Measurements from ENCODE around the gene D2HGDH.
A peak's percentile ranks its signal among the peaks of the same experiment; 100 is the strongest.

Gene D2HGDH

GRCh38 chr2:241734467-241735208 lies at the start of gene D2HGDH:
TSS of gene D2HGDH (plus strand) at chr2:241734630. CDS start at chr2:241735225, 595 bp downstream.
- Histone ChIP-seq H3K9ac (ENCODE audit: low read length) (no peak within 1 kb of the TSS), H3K4me1 (ENCODE audit: insufficient read depth, low read length) (no peaks in the 10 kb centered on the region), H3K4me3 (ENCODE audit: low read depth in 1 of 2, low read length in 2 of 2) (peak within 1 kb of the TSS; percentile 73), H3K9me3 (ENCODE audit: low read length) (no peaks in the 10 kb centered on the region), H3K27me3 (ENCODE audit: control insufficient read depth in 1 of 2, insufficient read depth in 2 of 2, low read length in 2 of 2) (no peaks in the 10 kb centered on the region), H3K36me3 (ENCODE audit: insufficient read depth, low read length) (peaks cover 6% of the 10 kb centered on the region), H3K27ac (ENCODE audit: low read depth, low read length) (peak within 1 kb of the TSS; percentile 81)

- H3K27me3 ChIP-seq (ENCODE audit: control insufficient read depth in 1 of 2, insufficient read depth in 2 of 2, low read length in 2 of 2): no peaks in the 10 kb centered on the region
- H3K36me3 ChIP-seq (ENCODE audit: insufficient read depth, low read length): peaks cover 7% of the 10 kb centered on the region
- H3K4me3 ChIP-seq (ENCODE audit: low read depth in 1 of 2, low read length in 2 of 2): peak overlapping the region; percentile 86 to 93
- H3K4me1 ChIP-seq (ENCODE audit: insufficient read depth, low read length): peaks cover 18% of the 10 kb centered on the region
- H3K9me3 ChIP-seq (ENCODE audit: low read length): no peaks in the 10 kb centered on the region
- H3K9ac ChIP-seq (ENCODE audit: low read length): peak overlapping the region; percentile 61
- H3K27ac ChIP-seq (ENCODE audit: low read depth, low read length): no peak overlapping the region
Measured at GRCh38 chr2:241686324-241686649, 48.1 kb upstream of the D2HGDH start.

GRCh38 chr2:241686650-241687425 lies 47.6 kb upstream of the D2HGDH start, which contains the start of gene DTYMK:
TSS of gene DTYMK (minus strand) at chr2:241686815. CDS start at chr2:241686783, 32 bp downstream.
- Histone ChIP-seq H3K27me3 (ENCODE audit: control insufficient read depth in 1 of 2, insufficient read depth in 2 of 2, low read length in 2 of 2) (no peaks in the 10 kb centered on the region), H3K27ac (ENCODE audit: low read depth, low read length) (peak within 1 kb of the TSS; percentile 93), H3K4me1 (ENCODE audit: insufficient read depth, low read length) (peaks cover 18% of the 10 kb centered on the region), H3K9ac (ENCODE audit: low read length) (peak within 1 kb of the TSS; percentile 61), H3K9me3 (ENCODE audit: low read length) (no peaks in the 10 kb centered on the region), H3K4me3 (ENCODE audit: low read depth in 1 of 2, low read length in 2 of 2) (peak within 1 kb of the TSS; percentile 86 to 93), H3K36me3 (ENCODE audit: insufficient read depth, low read length) (peaks cover 7% of the 10 kb centered on the region)

- no peak overlapping the region for H3K27ac ChIP-seq (ENCODE audit: low read depth, low read length)
- peaks cover 18% of the 10 kb centered on the region for H3K4me1 ChIP-seq (ENCODE audit: insufficient read depth, low read length)
- no peak overlapping the region for H3K9ac ChIP-seq (ENCODE audit: low read length)
- H3K27me3 ChIP-seq (ENCODE audit: control insufficient read depth in 1 of 2, insufficient read depth in 2 of 2, low read length in 2 of 2): no peaks in the 10 kb centered on the region
- no peak overlapping the region for H3K4me3 ChIP-seq (ENCODE audit: low read depth in 1 of 2, low read length in 2 of 2)
- no peaks in the 10 kb centered on the region for H3K9me3 ChIP-seq (ENCODE audit: low read length)
- peaks cover 7% of the 10 kb centered on the region for H3K36me3 ChIP-seq (ENCODE audit: insufficient read depth, low read length)
Measured at GRCh38 chr2:241689306-241689705, 45.1 kb upstream of the D2HGDH start.

GRCh38 chr2:241690202-241690717 lies 44.2 kb upstream of the D2HGDH start:
- Histone ChIP-seq H3K27ac (ENCODE audit: low read depth, low read length) (no peak overlapping the region), H3K27me3 (ENCODE audit: control insufficient read depth in 1 of 2, insufficient read depth in 2 of 2, low read length in 2 of 2) (no peaks in the 10 kb centered on the region), H3K4me3 (ENCODE audit: low read depth in 1 of 2, low read length in 2 of 2) (no peak overlapping the region), H3K4me1 (ENCODE audit: insufficient read depth, low read length) (peaks cover 18% of the 10 kb centered on the region), H3K9ac (ENCODE audit: low read length) (no peak overlapping the region), H3K36me3 (ENCODE audit: insufficient read depth, low read length) (peaks cover 7% of the 10 kb centered on the region), H3K9me3 (ENCODE audit: low read length) (no peaks in the 10 kb centered on the region)

- Histone ChIP-seq H3K4me1 (ENCODE audit: insufficient read depth, low read length) (peaks cover 10% of the 10 kb centered on the region), H3K27ac (ENCODE audit: low read depth, low read length) (no peak overlapping the region), H3K9ac (ENCODE audit: low read length) (no peak overlapping the region), H3K4me3 (ENCODE audit: low read depth in 1 of 2, low read length in 2 of 2) (no peak overlapping the region), H3K27me3 (ENCODE audit: control insufficient read depth in 1 of 2, insufficient read depth in 2 of 2, low read length in 2 of 2) (no peaks in the 10 kb centered on the region), H3K9me3 (ENCODE audit: low read length) (no peaks in the 10 kb centered on the region), H3K36me3 (ENCODE audit: insufficient read depth, low read length) (peaks cover 7% of the 10 kb centered on the region)
Measured at GRCh38 chr2:241692448-241692847, 42.0 kb upstream of the D2HGDH start.

- Histone ChIP-seq H3K4me3 (ENCODE audit: low read depth in 1 of 2, low read length in 2 of 2) (no peak overlapping the region), H3K27ac (ENCODE audit: low read depth, low read length) (no peak overlapping the region), H3K4me1 (ENCODE audit: insufficient read depth, low read length) (no peaks in the 10 kb centered on the region), H3K9ac (ENCODE audit: low read length) (no peak overlapping the region), H3K36me3 (ENCODE audit: insufficient read depth, low read length) (no peaks in the 10 kb centered on the region), H3K9me3 (ENCODE audit: low read length) (no peaks in the 10 kb centered on the region), H3K27me3 (ENCODE audit: control insufficient read depth in 1 of 2, insufficient read depth in 2 of 2, low read length in 2 of 2) (no peaks in the 10 kb centered on the region)
Measured at GRCh38 chr2:241695651-241696050, 38.8 kb upstream of the D2HGDH start.

GRCh38 chr2:241701149-241701398 lies 33.4 kb upstream of the D2HGDH start:
- H3K9me3 ChIP-seq (ENCODE audit: low read length): no peaks in the 10 kb centered on the region
- peaks cover 6% of the 10 kb centered on the region for H3K36me3 ChIP-seq (ENCODE audit: insufficient read depth, low read length)
- H3K4me1 ChIP-seq (ENCODE audit: insufficient read depth, low read length): peaks cover 8% of the 10 kb centered on the region
- peak overlapping the region; percentile 68 for H3K27ac ChIP-seq (ENCODE audit: low read depth, low read length)
- H3K4me3 ChIP-seq (ENCODE audit: low read depth in 1 of 2, low read length in 2 of 2): peak overlapping the region; percentile 60 to 89
- H3K9ac ChIP-seq (ENCODE audit: low read length): no peak overlapping the region
- H3K27me3 ChIP-seq (ENCODE audit: control insufficient read depth in 1 of 2, insufficient read depth in 2 of 2, low read length in 2 of 2): no peaks in the 10 kb centered on the region

GRCh38 chr2:241701399-241702154 lies 32.9 kb upstream of the D2HGDH start, which contains the start of gene ING5:
TSS of gene ING5 (plus strand) at chr2:241702039. CDS start at chr2:241702066, 27 bp downstream.
- Histone ChIP-seq H3K4me1 (ENCODE audit: insufficient read depth, low read length) (peaks cover 8% of the 10 kb centered on the region), H3K36me3 (ENCODE audit: insufficient read depth, low read length) (peaks cover 7% of the 10 kb centered on the region), H3K9me3 (ENCODE audit: low read length) (no peaks in the 10 kb centered on the region), H3K27me3 (ENCODE audit: control insufficient read depth in 1 of 2, insufficient read depth in 2 of 2, low read length in 2 of 2) (no peaks in the 10 kb centered on the region), H3K9ac (ENCODE audit: low read length) (peak within 1 kb of the TSS; percentile 29), H3K4me3 (ENCODE audit: low read depth in 1 of 2, low read length in 2 of 2) (peak within 1 kb of the TSS; percentile 64 to 89), H3K27ac (ENCODE audit: low read depth, low read length) (peak within 1 kb of the TSS; percentile 68)

- H3K27ac ChIP-seq (ENCODE audit: low read depth, low read length): peak overlapping the region; percentile 56
Measured at GRCh38 chr2:241702155-241703031, 32.0 kb upstream of the D2HGDH start.

More at GRCh38 chr2:241702155-241703031, 32.0 kb upstream of the D2HGDH start:
- Histone ChIP-seq H3K27me3 (ENCODE audit: control insufficient read depth in 1 of 2, insufficient read depth in 2 of 2, low read length in 2 of 2) (no peaks in the 10 kb centered on the region), H3K9me3 (ENCODE audit: low read length) (no peaks in the 10 kb centered on the region), H3K36me3 (ENCODE audit: insufficient read depth, low read length) (peaks cover 9% of the 10 kb centered on the region), H3K4me1 (ENCODE audit: insufficient read depth, low read length) (peaks cover 8% of the 10 kb centered on the region), H3K9ac (ENCODE audit: low read length) (peak overlapping the region; percentile 29), H3K4me3 (ENCODE audit: low read depth in 1 of 2, low read length in 2 of 2) (peak overlapping the region; percentile 64 to 89)

All from muscle layer of colon (tissue), 2 donors.